K562 (cell line): Measurements from ENCODE around the gene LENG9. TPM values are rescaled to one million over a fixed set of nuclear protein-coding genes. Genes with fewer than 3 reads are reported as not detected.

Experiments used
- BRD4 ChIP-seq: fragments of 200-600 bp; sonication (generic); IDR thresholded peaks from 2 replicates; pipeline ENCODE4 v1.6.1; 2017; ENCODE audit warnings: inconsistent platforms
- CBX3 ChIP-seq, 2 experiments: IDR thresholded peaks; 1 replicate in 1 of 2; 2 replicates in 1 of 2; pipeline ENCODE4 v1.6.1; 2012; ENCODE audit warnings: inconsistent platforms in 2 of 2, low read length in 2 of 2, borderline replicate concordance in 1 of 2, control low read depth in 1 of 2
- CLOCK ChIP-seq: fragments of 250-450 bp; sonication (Bioruptor Pico); IDR thresholded peaks from 2 replicates; pipeline ENCODE4 v1.4.0; 2020; ENCODE audit warnings: mild to moderate bottlenecking, moderate library complexity, borderline replicate concordance
- DMBX1 ChIP-seq: fragments of 250-450 bp; sonication (Bioruptor Pico); IDR thresholded peaks from 2 replicates; pipeline ENCODE4 v1.8.0; 2022; ENCODE audit warnings: inconsistent platforms, mild to moderate bottlenecking, moderate library complexity, borderline replicate concordance
- E2F8 ChIP-seq: fragments of 450-650 bp; IDR thresholded peaks from 2 replicates; pipeline ENCODE4 v1.7.1; 2018; ENCODE audit warnings: mild to moderate bottlenecking, low read depth; ENCODE audit not compliant: partially characterized antibody
- GABPB1 ChIP-seq: sonication (generic); formaldehyde crosslinking; IDR thresholded peaks from 2 replicates; pipeline ENCODE4 v1.8.0; 2022; ENCODE audit warnings: mild to moderate bottlenecking, missing genetic modification reagents
- MYBL2 ChIP-seq, 2 experiments: fragments of 450-650 bp in 1 of 2; sonication (generic) in 1 of 2; formaldehyde crosslinking in 1 of 2; IDR thresholded peaks; 2 replicates each; pipeline versions ENCODE4 v1.6.1 to v1.8.1; 2017 to 2022; ENCODE audit warnings: borderline replicate concordance in 1 of 2, inconsistent platforms in 1 of 2, low read depth in 1 of 2, mild to moderate bottlenecking in 1 of 2, missing genetic modification reagents in 1 of 2, moderate library complexity in 1 of 2
- NFATC3 ChIP-seq: fragments of 450-650 bp; IDR thresholded peaks from 2 replicates; pipeline ENCODE4 v1.6.1; 2017; ENCODE audit warnings: mild to moderate bottlenecking
- SIX5 ChIP-seq, 2 experiments: IDR thresholded peaks; 2 replicates each; pipeline ENCODE4 v1.6.1; 2011; ENCODE audit warnings: low read length in 2 of 2, borderline replicate concordance in 1 of 2, low read depth in 1 of 2, mild to moderate bottlenecking in 1 of 2, moderate library complexity in 1 of 2; ENCODE audit not compliant: insufficient read depth in 1 of 2
- SPI1 ChIP-seq: IDR thresholded peaks from 2 replicates; pipeline ENCODE4 v1.6.1; 2011; ENCODE audit warnings: low read depth, low read length, control low read depth, borderline replicate concordance
- ZBTB1 ChIP-seq: sonication (generic); formaldehyde crosslinking; IDR thresholded peaks from 2 replicates; pipeline ENCODE4 v1.8.1; 2023; ENCODE audit warnings: missing genetic modification reagents, low read depth, mild to moderate bottlenecking, borderline replicate concordance
- ZBTB11 ChIP-seq, 3 experiments: fragments of 200-800 bp in 1 of 3; fragments of 250-450 bp in 1 of 3; fragments of 450-650 bp in 1 of 3; sonication (Bioruptor Pico) in 1 of 3; sonication (Bioruptor generic) in 1 of 3; formaldehyde crosslinking in 1 of 3; IDR thresholded peaks; 2 replicates each; pipeline versions ENCODE4 v1.6.1 to v1.8.0; 2016 to 2022; ENCODE audit warnings: mild to moderate bottlenecking in 2 of 3, missing genetic modification characterization in 2 of 3, missing compliant biosample characterization in 1 of 3, moderate library complexity in 1 of 3
- polyA plus RNA-seq, 8 experiments: library from polyadenylated mRNA; depleted of rRNA in 4 of 8; stranded (reverse) in 5 of 8; unstranded in 3 of 8; fragments of >200 nt; fragmentation: Nextera tagmentation in 2 of 8; fragmentation: Illumina TruSeq in 1 of 8; extraction: Ambion mirVana in 2 of 8; extraction: Trizol in 1 of 8; gene quantifications; 2 replicates each; pipeline versions ENCODE4 v1.2.1 to v1.2.3, GENCODE V29; 2011 to 2014; ENCODE audit warnings: inconsistent platforms in 1 of 8, missing spikeins in 1 of 8
- total RNA-seq, 7 experiments: library from RNA; depleted of rRNA in 6 of 7; stranded (reverse); fragments of >200 nt in 6 of 7; fragmentation: Illumina TruSeq in 2 of 7; extraction: Trizol in 2 of 7; gene quantifications; 2 replicates each; pipeline versions ENCODE4 v1.2.1 to v1.2.3, GENCODE V29; 2011 to 2021; ENCODE audit warnings: low replicate concordance in 1 of 7
- TF ChIP-seq, protein P1 (sequence below): fragments of 450-650 bp; formaldehyde crosslinking; IDR thresholded peaks from 2 replicates; pipeline ENCODE4 v1.4.0; 2020; ENCODE audit warnings: mild to moderate bottlenecking, moderate library complexity
- TF ChIP-seq, protein P2 (sequence below): sonication (generic); formaldehyde crosslinking; IDR thresholded peaks from 2 replicates; pipeline ENCODE4 v1.8.0; 2022; ENCODE audit warnings: missing genetic modification reagents, mild to moderate bottlenecking, moderate library complexity, borderline replicate concordance

Gene LENG9
- total and polyA plus RNA-seq, 9 of the 15 experiments (the other 6 are each of a cell fraction or from before 2014, with no cell fraction given), result 0.06 to 0.64 (median 0.33) TPM; not detected in 1

DNA sequence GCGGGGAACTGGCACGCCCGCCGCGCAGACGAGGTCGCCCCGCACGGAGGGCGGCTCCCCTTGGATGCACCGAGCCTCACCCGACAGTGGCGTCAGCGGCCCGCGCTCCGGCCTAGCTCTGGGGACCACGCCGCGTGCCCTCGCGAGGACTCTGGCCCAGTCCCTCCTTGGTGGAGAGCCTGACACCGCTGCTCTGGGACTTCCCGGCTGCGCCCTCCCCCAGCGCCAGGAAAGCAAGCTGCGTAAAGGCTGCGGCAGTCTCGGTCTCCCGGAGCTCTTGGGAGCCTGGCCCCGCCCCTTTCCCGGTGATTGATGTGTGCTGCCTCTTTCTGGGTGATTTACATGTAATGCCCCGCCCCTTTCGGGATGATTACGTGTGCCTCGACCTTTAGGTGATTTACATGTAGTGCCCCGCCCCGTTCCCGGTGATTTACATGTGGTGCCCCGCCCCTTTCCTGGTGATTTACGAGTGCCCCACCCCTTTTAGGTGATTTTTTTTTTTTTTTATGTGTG is at the start of gene LENG9 (continued):
- TF ChIP-seq, protein P1, sequence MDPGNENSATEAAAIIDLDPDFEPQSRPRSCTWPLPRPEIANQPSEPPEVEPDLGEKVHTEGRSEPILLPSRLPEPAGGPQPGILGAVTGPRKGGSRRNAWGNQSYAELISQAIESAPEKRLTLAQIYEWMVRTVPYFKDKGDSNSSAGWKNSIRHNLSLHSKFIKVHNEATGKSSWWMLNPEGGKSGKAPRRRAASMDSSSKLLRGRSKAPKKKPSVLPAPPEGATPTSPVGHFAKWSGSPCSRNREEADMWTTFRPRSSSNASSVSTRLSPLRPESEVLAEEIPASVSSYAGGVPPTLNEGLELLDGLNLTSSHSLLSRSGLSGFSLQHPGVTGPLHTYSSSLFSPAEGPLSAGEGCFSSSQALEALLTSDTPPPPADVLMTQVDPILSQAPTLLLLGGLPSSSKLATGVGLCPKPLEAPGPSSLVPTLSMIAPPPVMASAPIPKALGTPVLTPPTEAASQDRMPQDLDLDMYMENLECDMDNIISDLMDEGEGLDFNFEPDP (CRISPR knock-in tag), result no peak
- TF ChIP-seq ZBTB11 (CRISPR knock-in tag; IDR thresholded peaks at IDR 0.05), result 0 out of 6 replicates have a peak, but pooled peaks of 1 of the 3 experiments have one; percentile 27
- no peak for TF ChIP-seq SIX5 (IDR thresholded peaks at IDR 0.05; ENCODE audit: borderline replicate concordance in 1 of 2, insufficient read depth in 1 of 2, low read depth in 1 of 2, low read length in 2 of 2)
- TF ChIP-seq CLOCK (CRISPR knock-in tag), result no peak
- TF ChIP-seq MYBL2 (IDR thresholded peaks at IDR 0.05; ENCODE audit: low read depth), result no peak
- no peak for TF ChIP-seq MYBL2 (CRISPR knock-in tag; IDR thresholded peaks at IDR 0.05; ENCODE audit: borderline replicate concordance)
- peak; percentile 69 for TF ChIP-seq GABPB1 (CRISPR knock-in tag)
- TF ChIP-seq ZBTB1 (CRISPR knock-in tag), result peak; percentile 54; the same call in 1 of the 2 replicates
- peak in 1 of 2 experiments; percentile 8; a peak in 1 of 3 replicates for TF ChIP-seq CBX3 (IDR thresholded peaks at IDR 0.05; ENCODE audit: borderline replicate concordance in 1 of 2, low read length in 2 of 2)
- no peak for TF ChIP-seq BRD4
- no peak for TF ChIP-seq NFATC3
- TF ChIP-seq DMBX1 (CRISPR knock-in tag), result no peak
- TF ChIP-seq SPI1, result no peak
- TF ChIP-seq, protein P2, sequence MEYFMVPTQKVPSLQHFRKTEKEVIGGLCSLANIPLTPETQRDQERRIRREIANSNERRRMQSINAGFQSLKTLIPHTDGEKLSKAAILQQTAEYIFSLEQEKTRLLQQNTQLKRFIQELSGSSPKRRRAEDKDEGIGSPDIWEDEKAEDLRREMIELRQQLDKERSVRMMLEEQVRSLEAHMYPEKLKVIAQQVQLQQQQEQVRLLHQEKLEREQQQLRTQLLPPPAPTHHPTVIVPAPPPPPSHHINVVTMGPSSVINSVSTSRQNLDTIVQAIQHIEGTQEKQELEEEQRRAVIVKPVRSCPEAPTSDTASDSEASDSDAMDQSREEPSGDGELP, result peak; percentile 45
- no peak for TF ChIP-seq E2F8
